DMS53 treated with DMSO at 0.1 percent for 48 hours (cell line): ENCODE measurements around the gene CCNT1.
"Not testable (repeated sequence)": the region's sequence is repeated elsewhere in the genome, so short reads cannot be mapped to it uniquely, and the experiment has no call there.

Source experiments
- DNase-seq: peaks from one replicate; lab custom pipeline; 2025; ENCODE audit not compliant: unreplicated experiment; lab: John Stamatoyannopoulos, UW

CCNT1 gene

DNA sequence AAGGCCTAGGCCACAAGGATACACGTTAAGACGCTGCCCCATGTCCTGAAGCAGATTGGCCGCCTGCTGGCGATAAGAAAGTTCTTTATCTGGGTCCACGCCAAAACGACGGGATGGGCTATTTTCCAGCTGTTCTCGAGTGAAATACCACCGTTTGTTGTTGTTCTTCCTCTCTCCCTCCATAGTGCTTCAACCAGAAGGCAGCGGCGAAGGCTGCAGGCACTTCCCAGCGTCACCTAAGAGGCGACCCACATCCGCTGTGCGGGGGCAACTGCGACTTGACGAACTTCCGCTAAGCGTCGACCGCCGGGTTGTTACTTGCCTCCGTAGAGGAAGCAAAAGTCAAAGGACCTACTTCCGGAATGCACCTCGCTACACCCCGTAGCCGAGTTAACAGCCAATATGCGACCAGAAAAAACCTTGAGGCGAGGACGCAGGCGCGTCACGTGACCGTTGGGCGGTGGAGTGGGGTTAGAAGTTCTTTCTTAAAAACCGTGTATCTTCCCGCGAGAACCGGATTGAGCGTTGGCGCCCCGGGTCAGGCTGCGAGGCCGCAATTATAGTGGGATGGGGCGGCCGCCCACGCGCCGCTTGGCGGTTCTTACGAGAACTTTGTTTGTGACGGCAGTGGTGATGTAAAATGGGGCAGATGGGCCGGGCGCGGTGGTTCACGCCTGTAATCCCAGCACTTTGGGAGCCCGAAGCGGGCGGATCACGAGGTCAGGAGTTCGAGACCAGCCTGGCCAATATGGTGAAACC, at the start of gene CCNT1:
Gene CCNT1 (minus strand): TSS at position 215 of the 759 bp plus-strand sequence. CDS start 32 bp downstream, at position 183.
- DNase-seq, result peak; percentile 100

DNA sequence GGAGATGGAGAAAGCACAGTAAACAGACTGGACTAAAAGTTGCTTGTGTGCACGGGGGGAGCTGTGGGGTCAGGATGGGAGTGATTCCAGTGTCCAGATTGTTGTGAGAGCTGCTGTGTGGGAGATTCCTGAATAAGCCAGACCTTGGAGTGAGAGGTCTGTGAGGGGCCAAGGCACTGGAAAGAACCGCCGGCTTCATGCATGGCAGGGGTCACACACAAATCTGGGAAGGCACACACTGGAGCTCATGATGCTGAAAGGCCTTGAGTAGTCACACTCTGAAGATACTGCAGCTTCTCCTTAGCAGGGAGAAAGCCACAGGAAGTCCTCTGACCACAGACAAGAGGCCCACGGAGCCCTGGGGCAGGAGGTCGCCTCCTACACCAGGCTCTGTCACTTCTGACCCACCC, 49.3 kb upstream of the CCNT1 start:
- DNase-seq, result no peak

DNA sequence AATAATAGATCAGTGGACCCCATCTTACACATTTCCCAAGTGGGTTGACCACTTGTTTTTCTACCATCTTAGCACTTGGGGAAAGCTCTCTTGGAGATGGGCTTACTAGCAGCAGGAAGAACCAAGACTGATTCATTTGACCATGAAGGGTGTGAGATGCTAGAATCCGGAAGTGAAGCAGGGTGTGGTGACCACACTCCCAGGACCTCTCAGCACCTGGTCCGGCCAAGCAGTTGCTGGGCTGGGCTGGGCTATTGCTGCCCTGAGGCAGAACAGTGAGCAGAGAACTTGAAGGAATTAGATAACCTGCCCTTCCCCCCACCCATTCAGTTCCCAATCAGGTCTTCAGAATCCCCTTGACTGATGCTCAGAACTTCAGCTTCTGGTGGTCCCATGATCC, 48.0 kb upstream of the CCNT1 start:
- no peak for DNase-seq

DNA sequence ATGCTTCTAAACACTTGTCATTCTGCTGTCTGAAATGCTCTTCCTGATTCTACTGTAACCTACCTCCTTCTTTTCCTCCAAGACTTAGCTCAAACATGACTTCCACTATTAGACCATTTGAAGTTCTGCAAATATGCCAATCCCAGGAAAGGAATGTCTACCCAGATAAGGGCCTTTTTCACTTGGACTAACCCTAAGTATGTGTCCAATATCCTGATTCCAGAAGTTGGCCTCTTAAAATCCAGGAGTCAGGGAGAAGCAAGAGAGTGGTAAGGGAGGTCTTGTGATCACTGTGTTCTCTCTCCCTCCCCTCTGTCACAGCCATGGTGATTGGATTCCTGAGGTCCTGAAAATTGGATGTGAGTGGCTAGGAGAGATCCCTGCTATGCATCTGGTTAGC, 42.2 kb upstream of the CCNT1 start:
- no peak for DNase-seq

DNA sequence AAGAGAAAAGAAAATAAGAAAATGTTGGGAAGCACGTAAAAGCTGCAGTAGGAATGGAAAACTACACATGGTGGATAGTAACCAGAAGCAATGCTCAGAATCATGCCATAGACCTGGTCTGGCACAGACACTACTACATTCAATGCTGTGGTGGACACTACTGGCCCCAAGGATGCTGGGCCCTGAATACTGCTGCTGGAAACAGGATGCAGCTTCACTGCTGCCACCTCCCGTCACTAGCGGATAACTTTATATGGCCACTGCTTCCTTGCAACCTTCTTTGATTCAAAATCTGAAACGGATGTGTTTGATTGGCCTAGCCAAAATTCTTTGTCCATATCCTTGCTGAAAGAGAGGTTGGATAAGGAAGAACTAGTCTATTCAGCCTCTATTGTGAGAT, 41.7 kb upstream of the CCNT1 start:
- DNase-seq, result no peak

DNA sequence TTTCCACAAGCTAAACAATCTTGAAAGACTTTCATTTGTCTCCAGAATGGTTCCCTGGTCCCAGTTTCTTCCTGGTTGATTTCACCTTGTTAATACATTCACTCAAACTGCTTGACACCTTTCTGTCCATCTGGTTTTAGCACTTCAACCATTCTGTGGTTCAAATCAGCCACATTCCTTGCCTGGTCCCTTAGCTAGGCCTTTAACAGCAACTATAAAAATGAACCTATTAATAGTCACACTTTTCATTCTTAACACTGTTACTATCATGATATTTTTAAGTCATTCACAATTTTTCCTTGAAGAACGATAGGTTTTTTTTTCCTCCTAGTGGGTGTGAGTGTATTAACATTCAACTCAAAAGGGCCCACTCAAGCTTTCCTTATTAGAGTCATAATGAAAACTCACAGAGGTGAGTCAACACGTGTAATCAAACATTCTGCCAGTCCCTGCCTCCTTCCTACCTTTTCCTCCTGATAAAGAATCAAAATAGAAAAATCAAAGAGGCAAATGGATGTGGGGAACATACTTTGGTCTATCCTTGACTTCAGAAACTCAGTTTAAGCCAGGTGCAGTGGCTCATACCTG, 34.4 kb upstream of the CCNT1 start:
- no peak for DNase-seq

DNA sequence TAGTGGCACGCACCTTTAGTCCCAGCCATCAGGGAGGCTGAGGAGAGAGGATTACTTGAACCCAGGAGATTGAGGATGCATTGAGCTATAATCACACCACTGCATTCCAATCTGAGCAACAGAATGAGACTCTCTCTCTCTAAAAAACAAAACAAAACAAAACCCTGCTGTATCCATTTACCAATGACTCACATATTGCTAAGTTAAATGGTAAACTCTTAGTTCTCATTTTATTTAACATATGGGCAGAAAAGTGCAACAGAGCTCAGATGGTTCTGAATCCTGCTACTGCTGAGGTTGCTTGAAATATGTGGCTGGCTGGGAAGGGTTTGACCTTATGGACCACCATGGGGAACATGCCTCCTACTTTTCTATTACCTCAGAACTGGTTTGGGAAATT, 33.7 kb upstream of the CCNT1 start:
- no peak for DNase-seq

DNA sequence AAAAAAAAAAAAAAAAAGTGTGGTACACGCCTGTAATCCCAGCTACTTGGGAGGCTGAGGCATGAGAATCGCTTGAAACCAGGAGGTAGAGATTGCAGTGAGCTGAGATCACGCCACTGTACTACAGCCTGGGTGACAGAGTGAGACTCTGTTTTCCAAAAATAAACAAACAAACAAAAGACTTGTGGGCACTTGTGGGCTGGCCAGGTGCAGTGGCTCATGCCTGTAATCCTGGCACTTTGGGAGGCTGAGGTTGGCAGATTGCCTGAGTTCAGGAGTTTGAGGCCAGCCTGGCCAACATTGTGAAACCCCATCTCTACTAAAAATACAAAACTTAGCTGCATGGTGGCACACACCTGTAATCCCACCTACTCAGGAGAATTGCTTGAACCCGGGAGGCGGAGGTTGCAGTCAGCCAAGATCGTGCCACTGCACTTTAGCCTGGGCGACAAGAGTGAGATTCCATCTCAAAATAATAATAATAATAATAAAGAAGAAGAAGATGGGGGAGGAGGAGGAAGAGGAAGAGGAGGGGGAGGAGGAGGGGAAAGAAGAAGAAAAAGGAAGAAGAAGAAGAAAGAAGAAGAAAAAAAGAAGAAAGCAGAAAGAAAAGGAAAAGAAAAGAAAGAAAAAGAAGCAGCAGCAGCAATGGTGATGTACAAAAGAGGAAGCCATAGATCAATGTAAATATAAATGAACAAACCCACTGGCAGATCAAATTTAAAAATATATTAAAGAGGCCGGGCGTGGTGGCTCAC, 27.9 kb upstream of the CCNT1 start:
- DNase-seq, result peak; percentile 21

DNA sequence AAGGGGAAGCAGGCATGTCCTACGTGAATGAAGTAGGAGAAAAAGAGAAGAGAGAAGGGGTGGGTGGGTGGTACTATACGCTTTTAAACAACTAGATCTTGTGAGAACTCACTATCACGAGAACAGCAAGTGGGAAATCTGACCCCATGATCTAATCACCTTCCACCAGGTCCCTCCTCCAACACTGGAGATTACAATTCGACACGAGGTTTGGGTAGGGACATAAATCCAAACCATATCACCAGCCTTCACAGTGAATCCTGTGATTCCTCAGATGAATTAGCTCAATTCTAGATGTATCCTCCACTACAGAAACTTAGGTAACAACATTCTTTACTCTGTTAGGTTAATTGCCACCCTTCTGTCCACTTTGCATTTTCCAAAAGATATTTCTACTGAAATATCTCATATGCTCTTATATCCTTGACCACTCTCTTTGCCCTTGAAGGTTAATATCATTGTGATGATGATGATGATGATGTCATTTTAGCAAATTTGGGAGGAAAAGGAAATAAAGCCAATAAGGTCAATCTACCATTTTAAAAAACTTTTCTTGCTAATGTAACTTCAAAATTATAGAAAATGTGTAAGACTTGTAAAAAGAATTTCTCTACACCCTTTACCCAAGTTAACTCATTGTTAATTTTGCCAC, 23.2 kb upstream of the CCNT1 start:
- DNase-seq, result no peak

DNA sequence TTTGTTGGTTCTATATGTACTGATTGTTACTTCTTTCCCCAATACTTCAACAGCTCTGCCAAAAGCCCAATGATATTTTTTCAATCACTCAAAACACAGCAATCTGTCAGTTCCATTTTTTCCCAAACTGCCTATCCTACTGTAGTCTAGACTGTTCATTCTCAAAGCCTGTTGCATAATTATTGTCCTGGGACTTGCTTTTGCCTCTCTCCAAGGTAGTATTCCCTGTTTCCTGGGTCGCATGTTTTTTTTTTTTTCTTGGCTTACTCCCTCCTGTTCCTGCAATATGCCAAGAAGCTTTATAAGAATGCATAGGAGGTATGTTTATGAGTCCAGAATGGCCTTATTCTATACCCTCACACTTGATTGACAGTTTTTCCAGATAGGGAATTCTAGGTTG, 19.9 kb upstream of the CCNT1 start:
- DNase-seq, result no peak

DNA sequence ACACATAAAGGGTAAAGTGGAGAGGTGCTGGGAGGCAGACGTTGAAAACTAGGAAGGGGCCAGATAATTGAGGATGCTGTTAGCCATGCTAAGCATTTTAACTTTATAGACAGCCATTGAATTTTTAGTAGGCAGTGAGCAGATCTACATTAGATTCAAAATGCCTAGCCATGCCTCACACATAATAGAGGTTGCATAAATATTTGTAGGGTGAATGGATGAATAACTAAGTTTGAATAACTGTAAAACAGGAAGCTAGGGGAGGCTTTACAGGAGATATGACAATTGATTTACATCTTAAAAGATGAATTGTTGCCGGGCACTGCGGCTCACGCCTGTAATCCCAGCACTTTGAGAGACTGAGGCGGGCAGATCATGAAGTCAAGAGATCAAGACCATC, 12.3 kb upstream of the CCNT1 start:
- no peak for DNase-seq

DNA sequence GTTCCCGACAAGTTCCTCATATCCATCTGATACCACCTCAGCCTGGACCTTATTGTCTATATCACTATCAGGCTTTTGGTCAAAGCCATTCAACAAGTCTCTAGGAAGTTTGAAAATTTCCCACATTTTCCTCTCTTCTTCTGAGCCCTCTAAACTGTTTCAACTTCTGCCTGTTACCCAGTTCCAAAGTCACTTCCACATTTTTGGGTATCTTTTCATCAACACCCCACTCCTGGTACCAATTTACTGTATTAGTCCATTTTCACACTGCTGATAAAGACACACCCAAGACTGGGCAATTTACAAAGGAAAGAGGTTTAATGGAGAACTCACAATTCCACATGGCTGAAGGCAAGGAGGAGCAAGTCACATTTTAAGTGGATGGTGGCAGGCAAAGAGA, 4.2 kb upstream of the CCNT1 start:
- not testable (repeated sequence) for DNase-seq

DNA sequence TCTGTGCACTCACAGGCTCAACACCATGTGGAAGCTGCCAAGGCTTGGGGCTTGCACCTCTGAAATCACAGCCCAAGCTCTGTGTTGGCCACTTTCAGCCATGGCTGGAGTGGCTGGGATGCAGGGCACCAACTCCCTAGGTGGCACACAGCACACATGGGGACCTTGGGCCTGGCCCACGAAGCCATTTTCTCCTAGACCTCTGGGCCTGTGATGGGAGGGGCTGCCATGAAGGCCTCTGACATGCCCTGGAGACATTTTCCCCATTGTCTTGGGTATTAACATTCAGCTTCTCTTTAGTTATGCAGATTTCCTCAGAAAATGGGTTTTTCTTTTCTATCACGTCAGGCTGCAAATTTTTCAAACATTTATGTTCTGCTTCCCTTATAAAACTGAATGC, 3.7 kb upstream of the CCNT1 start:
- DNase-seq, result not testable (repeated sequence)

DNA sequence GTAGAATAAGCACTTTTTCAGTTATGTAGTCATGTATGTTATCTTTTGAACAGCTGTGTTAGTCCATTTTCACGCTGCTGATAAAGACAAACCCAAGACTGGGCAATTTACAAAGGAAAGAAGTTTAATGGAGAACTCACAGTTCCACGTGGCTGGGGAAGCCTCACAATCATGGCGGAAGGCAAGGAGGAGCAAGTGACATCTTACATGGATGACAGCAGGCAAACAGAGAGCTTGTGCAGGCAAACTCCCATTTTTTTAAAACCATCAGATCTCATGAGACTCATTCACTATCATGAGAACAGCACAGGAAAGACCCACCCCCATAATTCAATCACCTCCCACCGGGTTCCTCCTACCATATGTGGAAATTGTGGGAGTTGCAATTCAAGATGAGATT, 2.5 kb upstream of the CCNT1 start:
- not testable (repeated sequence) for DNase-seq

DNA sequence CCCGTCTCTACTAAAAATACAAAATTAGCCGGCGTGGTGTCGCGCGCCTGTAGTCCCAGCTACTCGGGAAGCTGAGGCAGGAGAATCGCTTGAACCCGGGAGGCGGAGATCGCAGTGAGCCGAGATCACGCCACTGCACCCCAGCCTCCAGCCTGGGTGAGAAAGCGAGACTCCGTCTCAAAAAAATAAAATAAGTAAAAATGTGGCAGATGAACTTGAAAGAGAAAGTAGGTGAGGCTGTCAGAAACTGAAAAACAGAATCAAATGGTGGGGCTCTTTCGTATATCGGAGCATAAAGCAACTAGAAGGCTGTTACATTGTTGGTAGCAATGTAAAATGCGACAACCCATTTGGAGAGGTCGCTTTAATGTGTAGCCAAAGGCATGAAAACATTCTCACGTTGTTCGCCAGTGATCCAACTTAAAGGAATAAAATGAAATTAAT, 767 bp upstream of the CCNT1 start:
- no peak for DNase-seq

DNA sequence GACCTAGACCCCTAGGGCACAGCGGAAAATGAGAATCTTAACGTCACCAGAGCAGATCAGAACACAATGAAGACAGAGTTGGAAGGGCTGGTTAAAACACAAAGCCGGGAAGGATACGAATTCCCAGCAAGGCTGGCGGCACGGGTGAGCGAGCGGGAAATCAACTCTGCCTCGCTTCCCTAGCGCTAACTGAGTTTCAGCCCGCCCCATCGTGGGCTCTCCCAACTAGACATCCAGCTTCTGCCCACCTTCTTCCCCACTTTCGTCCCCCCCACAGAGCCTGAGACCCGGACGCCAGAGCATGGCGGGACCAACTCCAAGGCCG, 377 bp downstream of the CCNT1 start:
- no peak for DNase-seq

DNA sequence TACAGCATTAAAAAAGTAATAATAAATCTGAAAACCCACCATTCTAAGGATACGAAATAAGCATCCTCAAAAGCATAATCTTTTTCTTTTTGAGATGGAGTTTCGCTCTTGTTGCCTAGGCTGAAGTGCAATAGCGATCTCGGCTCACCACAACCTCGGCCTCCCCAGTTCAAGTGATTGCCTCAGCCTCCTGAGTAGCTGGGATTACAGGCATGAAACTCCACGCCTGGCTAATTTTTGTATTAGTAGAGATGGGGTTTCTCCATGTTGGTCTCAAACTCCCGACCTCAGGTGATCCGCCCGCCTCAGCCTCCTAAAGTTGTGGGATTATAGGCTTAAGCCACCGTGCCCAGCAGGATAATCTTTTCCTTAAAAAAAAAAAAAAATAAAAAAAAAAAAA, 4.3 kb downstream of the CCNT1 start:
- no peak for DNase-seq

DNA sequence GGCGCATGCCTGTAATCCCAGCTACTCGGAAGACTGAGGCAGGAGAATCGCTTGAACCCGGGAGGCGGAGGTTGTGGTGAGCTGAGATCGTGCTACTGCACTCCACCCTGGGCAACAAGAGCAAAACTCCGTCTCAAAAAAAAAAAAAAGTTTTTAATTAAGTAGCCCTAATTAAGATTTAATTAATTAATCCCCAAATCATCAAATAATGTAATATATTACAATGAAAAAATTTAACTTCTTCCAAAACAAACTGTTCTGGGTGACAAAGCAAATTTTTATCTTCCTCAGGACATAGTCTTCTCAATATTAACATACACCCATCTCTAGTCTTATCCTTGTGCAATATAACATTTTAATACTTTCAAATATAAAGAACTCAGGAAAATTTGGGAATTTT, 17.7 kb downstream of the CCNT1 start:
- not testable (repeated sequence) for DNase-seq

DNA sequence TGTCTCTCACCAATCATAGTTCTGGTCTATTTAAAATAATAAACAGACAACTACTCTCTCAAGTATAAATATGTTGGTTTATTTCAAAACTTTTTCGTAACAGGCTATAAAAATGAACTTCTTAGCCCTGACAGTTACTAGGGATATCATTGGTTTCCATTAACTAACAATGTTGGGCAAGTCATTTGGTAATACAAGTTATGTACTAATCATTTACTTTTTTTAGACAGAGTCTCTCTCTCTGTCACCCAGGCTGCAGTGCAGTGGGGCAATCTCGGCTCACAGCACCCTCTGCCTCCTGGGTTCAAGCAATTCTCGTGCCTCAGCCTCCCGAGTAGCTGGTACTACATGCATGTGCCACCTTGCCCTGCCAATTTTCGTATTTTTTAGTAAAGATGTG, 19.9 kb downstream of the CCNT1 start:
- DNase-seq, result no peak

DNA sequence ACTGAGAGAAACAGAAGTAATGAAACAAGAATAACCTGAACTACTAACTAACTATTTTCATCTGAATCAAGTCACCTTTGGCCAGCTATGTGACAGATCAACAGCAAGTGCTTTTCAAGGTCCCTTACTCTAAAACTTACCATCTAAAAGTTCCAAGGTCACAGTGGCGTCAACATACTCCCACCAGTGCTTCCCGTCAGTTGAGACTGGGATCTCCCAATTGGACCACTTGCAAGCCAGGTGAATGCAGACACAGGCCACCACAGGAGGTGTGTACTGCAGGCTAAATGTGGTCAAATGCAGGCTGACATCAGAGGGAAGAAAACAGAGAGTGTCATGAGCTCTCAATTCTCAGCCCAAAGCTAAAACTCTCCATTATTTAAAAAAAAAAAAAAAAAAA, 20.6 kb downstream of the CCNT1 start:
- DNase-seq, result no peak

DNA sequence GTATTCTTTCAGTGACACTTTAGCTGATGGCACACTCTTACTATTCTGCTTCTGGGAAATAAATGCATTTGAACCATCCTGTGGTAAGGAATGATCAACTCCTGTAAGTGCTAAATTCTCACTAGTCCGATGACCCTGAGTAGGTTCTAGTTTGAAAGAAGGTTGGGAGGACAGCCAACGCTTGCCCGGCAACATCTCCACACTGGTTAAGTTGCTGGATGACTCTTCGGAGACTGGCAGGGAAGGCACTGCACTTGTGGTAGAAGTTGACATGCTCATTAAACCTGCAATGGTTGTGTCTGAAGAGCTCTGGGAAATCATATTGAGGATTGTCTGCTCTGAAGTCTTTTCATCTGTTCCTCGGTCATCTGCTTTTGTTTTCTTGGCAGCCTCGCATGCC, 22.5 kb downstream of the CCNT1 start:
- no peak for DNase-seq

DNA sequence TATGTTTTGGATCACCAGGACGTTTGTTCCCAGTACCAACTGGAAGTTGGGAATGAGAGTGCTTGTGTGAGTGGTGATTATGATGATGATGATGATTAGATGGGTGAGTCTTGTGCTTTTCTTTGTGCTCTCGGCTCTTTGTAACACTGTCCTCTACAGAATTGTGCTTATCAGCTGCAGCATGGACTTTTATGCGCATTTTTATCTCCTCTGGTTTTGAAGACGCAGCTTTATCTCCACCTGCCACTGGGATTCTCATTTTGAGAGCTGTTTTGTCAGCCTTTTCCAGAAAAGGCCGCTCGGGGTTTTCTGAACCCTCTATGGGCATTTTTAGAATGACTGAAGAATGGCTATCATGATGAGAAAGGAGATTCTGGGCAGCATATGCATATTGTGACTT, 22.9 kb downstream of the CCNT1 start:
- no peak for DNase-seq
